ENCODE data around the gene USP13.

Gene USP13

GRCh38 chr3:179701176-179701827 is 48.5 kb downstream of the USP13 start:
- no peak for DNase-seq

- no peak for DNase-seq
These were observed 49.6 kb downstream of the USP13 start for GRCh38 chr3:179702271-179702947.

- DNase-seq: no peak
These were observed 51.0 kb downstream of the USP13 start for GRCh38 chr3:179703816-179704215.

GRCh38 chr3:179706233-179706632 is 53.4 kb downstream of the USP13 start:
- no peak for DNase-seq

- DNase-seq: no peak
These were observed 57.2 kb downstream of the USP13 start for GRCh38 chr3:179710079-179710478.

GRCh38 chr3:179713643-179714090 is 60.8 kb downstream of the USP13 start:
- no peak for DNase-seq

- no peak for DNase-seq
These were observed 62.7 kb downstream of the USP13 start for GRCh38 chr3:179715582-179715981.

GRCh38 chr3:179716226-179716625 is 63.4 kb downstream of the USP13 start:
- DNase-seq: no peak

- no peak for DNase-seq
These were observed 64.0 kb downstream of the USP13 start for GRCh38 chr3:179716811-179717210.

GRCh38 chr3:179717219-179717618 is 64.4 kb downstream of the USP13 start:
- DNase-seq: no peak

GRCh38 chr3:179719048-179719734 is 66.4 kb downstream of the USP13 start:
- no peak for DNase-seq

GRCh38 chr3:179720196-179720595 is 67.4 kb downstream of the USP13 start:
- DNase-seq: no peak

- DNase-seq: no peak
These were observed 70.8 kb downstream of the USP13 start for GRCh38 chr3:179723617-179724016.

- no peak for DNase-seq
These were observed 73.3 kb downstream of the USP13 start for GRCh38 chr3:179726075-179726699.

GRCh38 chr3:179729086-179729485 is 76.2 kb downstream of the USP13 start:
- DNase-seq: no peak

GRCh38 chr3:179729981-179730380 is 77.1 kb downstream of the USP13 start:
- DNase-seq: no peak

GRCh38 chr3:179730506-179730905 is 77.7 kb downstream of the USP13 start:
- DNase-seq: no peak

- no peak for DNase-seq
These were observed 78.7 kb downstream of the USP13 start for GRCh38 chr3:179731544-179731943.

GRCh38 chr3:179732661-179733348 is 80.0 kb downstream of the USP13 start:
- DNase-seq: no peak

- no peak for DNase-seq
These were observed 81.0 kb downstream of the USP13 start for GRCh38 chr3:179733797-179734196.

- no peak for DNase-seq
These were observed 81.8 kb downstream of the USP13 start for GRCh38 chr3:179734497-179735281.

GRCh38 chr3:179735321-179735720 is 82.5 kb downstream of the USP13 start:
- no peak for DNase-seq
